Activated CD8-positive, alpha-beta T cell treated with anti-CD3 and anti-CD28 coated beads, Interleukin-2, amount 10 ng/mL, durations not matched to agents 7 days and 5 days (primary cell): ENCODE results near the gene CLDN6. TPM values are rescaled to one million over a fixed set of nuclear protein-coding genes. Genes with fewer than 3 reads are reported as not detected.

Source experiments
- ATAC-seq: fragments of 150-1000 bp; cut with Tn5 transposase; one replicate; pipeline ENCODE4 v1.10.0; 2021; ENCODE audit warnings: moderate library complexity
- CTCF ChIA-PET: fragments of 350-600 bp; sonication (Branson Sonifier 250); formaldehyde crosslinking; loops from one replicate; lab custom pipeline; 2021; ENCODE audit warnings: antibody characterized with exemption; lab: Charles Lee
- POLR2A ChIA-PET: fragments of 350-600 bp; sonication (Branson Sonifier 250); formaldehyde crosslinking; loops from one replicate; lab custom pipeline; 2021; ENCODE audit warnings: antibody characterized with exemption; lab: Charles Lee
- DNase-seq: peaks from one replicate; pipeline ENCODE4 v3.0.0-alpha.2; 2020
- H3K27ac Mint-ChIP-seq: one replicate; pipeline ENCODE4 v1.8.0; 2021; ENCODE audit warnings: mild to moderate bottlenecking, mixed read lengths
- H3K27me3 Mint-ChIP-seq: one replicate; pipeline ENCODE4 v1.8.0; 2021; ENCODE audit warnings: low read depth, mixed read lengths
- H3K36me3 Mint-ChIP-seq: one replicate; pipeline ENCODE4 v1.8.0; 2021; ENCODE audit warnings: low read depth, mixed read lengths
- H3K4me1 Mint-ChIP-seq: one replicate; pipeline ENCODE4 v1.8.0; 2021; ENCODE audit warnings: low read depth, mixed read lengths
- H3K4me3 Mint-ChIP-seq: one replicate; pipeline ENCODE4 v1.8.0; 2021; ENCODE audit warnings: mild to moderate bottlenecking, mixed read lengths
- H3K9me3 Mint-ChIP-seq: one replicate; pipeline ENCODE4 v1.8.0; 2022; ENCODE audit warnings: mixed read lengths; ENCODE audit not compliant: insufficient read depth
- total RNA-seq, 2 experiments: library from RNA; stranded (reverse); gene quantifications; one replicate each; pipeline ENCODE4 v1.2.3, GENCODE V29; 2021

Gene CLDN6
- total RNA-seq: not detected

- POLR2A ChIA-PET: interaction anchor here (1.5 kb wide), 1 partner anchor 38 kb away, joined by 3 read pairs; the partner anchor contains the start of gene PKMYT1
- no peak for ATAC-seq
- H3K4me3 Mint-ChIP-seq: no peak within 1 kb of the TSS
Observed at GRCh38 chr16:3017794-3018506, at the start of gene CLDN6. Gene CLDN6, minus strand, starts transcription at chr16:3018183. Its CDS starts 2,162 bp downstream, at chr16:3016021.

GRCh38 chr16:3066440-3066748, 48.4 kb upstream of the CLDN6 start:
- CTCF ChIA-PET: interaction anchor here (1.0 to 7.4 kb wide), 7 partner anchors 8 to 64 kb away, joined by 3 to 74 read pairs (median 6); no protein-coding TSS in a partner anchor
- H3K4me3 Mint-ChIP-seq: peak overlapping the region; percentile 100
- no peak for ATAC-seq
- peak overlapping the region; percentile 99 for H3K27ac Mint-ChIP-seq
- H3K4me1 Mint-ChIP-seq: peaks cover 76% of the 10 kb centered on the region
- DNase-seq: no peak
- H3K27me3 Mint-ChIP-seq: no peaks in the 10 kb centered on the region
- H3K9me3 Mint-ChIP-seq: no peaks in the 10 kb centered on the region
- POLR2A ChIA-PET: interaction anchor here (1.9 to 6.3 kb wide), 3 partner anchors 10 to 63 kb away, joined by 7 to 68 read pairs (median 18); no protein-coding TSS in a partner anchor
- H3K36me3 Mint-ChIP-seq: peaks cover 58% of the 10 kb centered on the region

More at GRCh38 chr16:3017794-3018506, at the start of gene CLDN6:
- peaks cover 5% of the 10 kb centered on the region for H3K36me3 Mint-ChIP-seq
- H3K27me3 Mint-ChIP-seq: peaks cover 18% of the 10 kb centered on the region
- H3K4me1 Mint-ChIP-seq: peaks cover 34% of the 10 kb centered on the region
- no peak within 1 kb of the TSS for H3K27ac Mint-ChIP-seq
- peak; percentile 42 for DNase-seq
- no peaks in the 10 kb centered on the region for H3K9me3 Mint-ChIP-seq
- CTCF ChIA-PET: interaction anchor here (7.2 kb wide), 1 partner anchor 14 kb away, joined by 105 read pairs; no protein-coding TSS in a partner anchor

GRCh38 chr16:3065742-3066439, 47.9 kb upstream of the CLDN6 start:
- peak overlapping the region; percentile 100 for H3K4me3 Mint-ChIP-seq
- H3K27me3 Mint-ChIP-seq: no peaks in the 10 kb centered on the region
- peak overlapping the region; percentile 99 for H3K27ac Mint-ChIP-seq
- CTCF ChIA-PET: interaction anchor here (0.7 to 7.4 kb wide), 9 partner anchors 8 to 69 kb away, joined by 3 to 74 read pairs (median 5); partner anchors contain the start of gene ZNF213
- no peak for DNase-seq
- POLR2A ChIA-PET: interaction anchor here (0.9 to 6.3 kb wide), 9 partner anchors 10 to 68 kb away, joined by 3 to 68 read pairs (median 4); partner anchors contain the start of gene ZNF213
- peak; percentile 44 for ATAC-seq
- H3K9me3 Mint-ChIP-seq: no peaks in the 10 kb centered on the region
- peaks cover 55% of the 10 kb centered on the region for H3K36me3 Mint-ChIP-seq
- peaks cover 74% of the 10 kb centered on the region for H3K4me1 Mint-ChIP-seq

GRCh38 chr16:3065069-3065741, 47.2 kb upstream of the CLDN6 start, which contains the start of gene IL32:
Gene IL32, plus strand, starts transcription at chr16:3065640. Its CDS starts 172 bp downstream, at chr16:3065812.
- ATAC-seq: peak; percentile 52
- H3K27me3 Mint-ChIP-seq: no peaks in the 10 kb centered on the region
- ChIA-PET CTCF (interaction anchor here (0.7 to 7.4 kb wide), 11 partner anchors 8 to 94 kb away, joined by 3 to 74 read pairs (median 5); partner anchors contain the start of gene ZNF213), POLR2A (interaction anchor here (0.9 to 6.3 kb wide), 9 partner anchors 9 to 69 kb away, joined by 3 to 68 read pairs (median 4); partner anchors contain the start of gene ZNF213)
- H3K36me3 Mint-ChIP-seq: peaks cover 58% of the 10 kb centered on the region
- DNase-seq: peak; percentile 78
- H3K4me1 Mint-ChIP-seq: peaks cover 74% of the 10 kb centered on the region
- peak within 1 kb of the TSS; percentile 100 for H3K4me3 Mint-ChIP-seq
- H3K27ac Mint-ChIP-seq: peak within 1 kb of the TSS; percentile 99
- no peaks in the 10 kb centered on the region for H3K9me3 Mint-ChIP-seq

DNA sequence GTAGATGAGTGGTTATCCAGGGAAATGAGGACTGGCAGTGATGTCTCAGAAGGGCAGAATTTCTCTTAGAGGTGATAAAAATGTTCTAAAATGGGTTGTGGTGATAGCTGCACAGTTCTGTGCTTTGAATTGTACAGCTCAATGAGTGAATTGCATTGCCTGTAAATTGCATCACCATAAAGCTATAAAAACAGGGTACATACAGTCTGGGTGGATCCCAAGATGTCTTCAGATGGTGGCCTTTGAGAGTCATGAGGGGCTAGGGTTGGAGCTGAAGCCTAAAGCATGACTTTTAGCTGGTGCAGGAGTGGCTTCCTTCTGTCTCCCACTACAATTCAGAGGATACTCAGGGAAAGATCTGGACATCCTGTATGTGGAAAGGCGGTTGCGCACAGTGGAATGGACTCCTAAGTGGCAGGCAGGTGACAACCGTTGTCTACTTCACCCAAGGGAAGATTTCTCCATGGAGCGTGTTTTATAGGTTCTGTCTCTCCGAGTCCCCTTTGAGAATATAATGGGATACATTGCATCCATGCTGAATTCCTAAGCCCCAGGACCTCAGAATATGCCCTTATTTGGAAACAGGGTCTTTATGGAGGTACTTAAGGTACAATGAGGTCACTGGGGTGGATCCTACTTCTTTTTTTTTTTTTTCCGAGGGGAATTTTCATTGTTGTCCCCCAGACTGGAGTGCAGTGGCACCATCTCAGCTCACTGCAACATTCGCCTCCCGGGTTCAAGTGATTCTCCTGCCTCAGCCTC, 45.8 kb upstream of the CLDN6 start:
- DNase-seq (no peak), ATAC-seq (no peak)
- Mint-ChIP-seq H3K27me3 (no peaks in the 10 kb centered on the region), H3K4me1 (peaks cover 70% of the 10 kb centered on the region), H3K27ac (peak overlapping the region; percentile 77), H3K9me3 (no peaks in the 10 kb centered on the region), H3K36me3 (peaks cover 54% of the 10 kb centered on the region), H3K4me3 (peak overlapping the region; percentile 100)
- ChIA-PET CTCF (interaction anchor here (0.9 to 7.4 kb wide), 12 partner anchors 12 to 95 kb away, joined by 3 to 74 read pairs (median 6); no protein-coding TSS in a partner anchor), POLR2A (interaction anchor here (0.7 to 6.3 kb wide), 3 partner anchors 13 to 66 kb away, joined by 3 to 68 read pairs (median 3); no protein-coding TSS in a partner anchor)

GRCh38 chr16:3062553-3062952, 44.6 kb upstream of the CLDN6 start:
- no peaks in the 10 kb centered on the region for H3K9me3 Mint-ChIP-seq
- H3K36me3 Mint-ChIP-seq: peaks cover 49% of the 10 kb centered on the region
- no peaks in the 10 kb centered on the region for H3K27me3 Mint-ChIP-seq
- POLR2A ChIA-PET: interaction anchor here (6.3 kb wide), 1 partner anchor 14 kb away, joined by 68 read pairs; no protein-coding TSS in a partner anchor
- no peak for ATAC-seq
- H3K4me3 Mint-ChIP-seq: no peak overlapping the region
- DNase-seq: no peak
- peaks cover 63% of the 10 kb centered on the region for H3K4me1 Mint-ChIP-seq
- CTCF ChIA-PET: interaction anchor here (0.8 to 7.4 kb wide), 7 partner anchors 13 to 67 kb away, joined by 3 to 74 read pairs (median 7); no protein-coding TSS in a partner anchor
- no peak overlapping the region for H3K27ac Mint-ChIP-seq

DNA sequence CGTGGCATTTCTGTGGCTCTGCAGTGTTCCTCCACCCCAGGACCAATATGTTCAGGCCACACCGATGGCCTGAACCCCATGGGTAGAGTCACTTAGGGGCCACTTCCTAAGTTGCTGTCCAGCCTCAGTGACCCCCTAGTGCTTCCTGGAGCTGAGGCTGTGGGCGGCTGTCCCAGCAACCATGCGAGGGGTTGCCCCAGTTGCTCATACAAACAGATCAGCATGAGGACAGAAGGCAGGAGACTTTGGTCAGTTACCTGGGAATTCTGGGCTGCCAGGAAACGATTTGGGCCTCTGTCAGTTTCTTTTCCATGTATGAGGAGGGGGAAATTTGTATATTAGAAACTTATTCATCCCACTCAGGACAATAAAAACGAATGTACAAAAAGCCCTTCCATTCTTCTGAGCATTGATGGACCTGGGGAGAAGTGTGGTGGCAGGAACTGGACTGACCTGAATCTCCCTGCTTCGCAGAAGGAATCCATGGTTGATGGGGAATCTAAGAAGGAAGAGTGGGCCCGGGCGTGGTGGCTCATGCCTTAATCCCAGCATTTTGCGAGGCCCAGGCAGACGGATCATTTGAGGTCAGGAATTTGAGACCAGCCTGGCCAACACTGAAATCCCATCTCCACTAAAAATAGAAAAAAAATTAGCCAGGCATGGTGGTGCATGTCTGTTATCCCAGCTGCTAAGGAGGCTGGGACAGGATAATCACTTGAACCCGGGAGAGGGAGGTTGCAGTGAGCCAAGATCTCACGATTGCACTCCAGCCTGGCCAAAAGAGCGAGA, 42.5 kb upstream of the CLDN6 start:
- H3K4me3 Mint-ChIP-seq: peak overlapping the region; percentile 77
- ChIA-PET CTCF (interaction anchor here (0.9 to 7.4 kb wide), 13 partner anchors 9 to 107 kb away, joined by 3 to 230 read pairs (median 29); partner anchors contain the start of genes MMP25 and ZNF213), POLR2A (interaction anchor here (1.0 to 2.5 kb wide), 7 partner anchors 9 to 98 kb away, joined by 3 to 27 read pairs (median 4); no protein-coding TSS in a partner anchor)
- DNase-seq (no peak), ATAC-seq (no peak)
- no peaks in the 10 kb centered on the region for H3K9me3 Mint-ChIP-seq
- peaks cover 47% of the 10 kb centered on the region for H3K36me3 Mint-ChIP-seq
- H3K4me1 Mint-ChIP-seq: peaks cover 72% of the 10 kb centered on the region
- H3K27me3 Mint-ChIP-seq: no peaks in the 10 kb centered on the region
- peak overlapping the region; percentile 91 for H3K27ac Mint-ChIP-seq

DNA sequence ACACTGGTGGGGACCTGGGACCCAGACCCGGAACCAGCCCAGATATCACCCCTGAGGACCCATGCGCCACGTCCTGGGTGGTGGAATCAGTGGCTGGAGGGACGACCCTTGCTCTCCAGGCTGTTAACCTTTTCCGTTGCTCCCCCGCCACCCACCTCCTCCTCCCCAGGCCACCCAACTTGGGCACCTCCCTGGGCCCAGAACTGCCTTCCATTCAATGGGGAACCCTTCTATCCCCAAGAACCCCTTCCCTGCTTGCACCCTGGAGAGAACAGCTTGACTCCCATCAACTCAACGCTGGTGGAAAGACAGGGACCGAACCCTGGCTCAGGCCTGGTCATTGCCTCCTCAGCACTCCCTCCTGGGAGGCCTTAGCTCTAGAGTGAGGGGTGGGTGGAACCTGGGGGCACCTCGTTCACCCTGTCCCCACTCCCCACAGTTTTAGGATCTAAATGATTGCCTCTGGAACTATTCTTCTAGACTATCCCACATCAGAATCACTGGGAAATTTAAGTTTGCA, 41.8 kb upstream of the CLDN6 start:
- ChIA-PET POLR2A (interaction anchor here (0.8 to 4.3 kb wide), 14 partner anchors 9 to 106 kb away, joined by 3 to 27 read pairs (median 4); partner anchors contain the start of gene ZSCAN10), CTCF (interaction anchor here (0.7 to 3.7 kb wide), 19 partner anchors 10 to 108 kb away, joined by 3 to 230 read pairs (median 14); partner anchors contain the start of genes MMP25 and ZNF213)
- Mint-ChIP-seq H3K27ac (peak overlapping the region; percentile 91), H3K9me3 (no peaks in the 10 kb centered on the region), H3K4me3 (peak overlapping the region; percentile 77), H3K27me3 (no peaks in the 10 kb centered on the region), H3K4me1 (peaks cover 72% of the 10 kb centered on the region), H3K36me3 (peaks cover 51% of the 10 kb centered on the region)
- ATAC-seq (no peak), DNase-seq (no peak)

- H3K4me1 Mint-ChIP-seq: peaks cover 71% of the 10 kb centered on the region
- POLR2A ChIA-PET: interaction anchor here (0.8 to 4.3 kb wide), 18 partner anchors 8 to 107 kb away, joined by 3 to 27 read pairs (median 4); partner anchors contain the start of genes ZNF213 and ZSCAN10
- no peaks in the 10 kb centered on the region for H3K9me3 Mint-ChIP-seq
Observed at GRCh38 chr16:3059041-3059722, 41.2 kb upstream of the CLDN6 start.

More at GRCh38 chr16:3059041-3059722, 41.2 kb upstream of the CLDN6 start:
- H3K27me3 Mint-ChIP-seq: no peaks in the 10 kb centered on the region
- H3K27ac Mint-ChIP-seq: peak overlapping the region; percentile 94
- peak overlapping the region; percentile 94 for H3K4me3 Mint-ChIP-seq
- peak; percentile 83 for ATAC-seq
- peaks cover 56% of the 10 kb centered on the region for H3K36me3 Mint-ChIP-seq
- CTCF ChIA-PET: interaction anchor here (0.7 to 3.7 kb wide), 41 partner anchors 10 to 398 kb away, joined by 3 to 230 read pairs (median 6); partner anchors contain the start of genes HCFC1R1, MMP25, THOC6 and TNFRSF12A
- peak; percentile 90 for DNase-seq
